Stimulated activated CD8-positive, alpha-beta memory T cell treated with anti-CD3 and anti-CD28 coated beads, Interleukin-15, amount 100 ng/mL, for 4 hours (primary cell): ENCODE data around the gene ABL2.

ENCODE experiments used
- DNase-seq, 2 donors: peaks; one replicate each; pipeline ENCODE4 v3.0.0-alpha.2; 2020; ENCODE audit warnings: low read depth in 2 of 2

ABL2 gene

GRCh38 chr1:179092896-179093461 lies 136.5 kb downstream of the ABL2 start:
- no peak for DNase-seq

GRCh38 chr1:179091691-179092165 lies 137.7 kb downstream of the ABL2 start:
- DNase-seq, result no peak

- DNase-seq, result no peak
Observed at GRCh38 chr1:179090923-179091322, 138.6 kb downstream of the ABL2 start.

DNA sequence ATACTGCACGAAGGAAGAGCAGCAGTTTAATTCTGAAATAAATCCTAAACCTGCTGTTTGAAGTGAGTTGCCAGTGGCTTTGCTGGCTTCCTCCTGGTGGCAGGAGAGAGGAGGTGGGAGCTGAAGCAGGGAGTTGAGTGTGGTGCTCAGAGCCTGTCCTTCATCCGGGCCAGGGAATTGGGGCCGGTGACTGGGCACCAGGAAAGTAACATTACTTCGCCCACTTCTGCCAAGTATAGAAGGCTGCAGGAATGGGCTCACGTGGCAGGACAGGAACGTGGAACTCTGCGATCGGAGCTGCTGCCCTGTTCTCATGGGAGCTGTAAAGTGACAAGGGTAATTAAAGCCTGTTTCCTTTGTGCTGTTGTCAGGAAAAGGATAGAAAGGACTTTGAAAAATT lies 139.0 kb downstream of the ABL2 start:
- no peak for DNase-seq

- DNase-seq, result no peak
Observed at GRCh38 chr1:179089827-179090482, 139.5 kb downstream of the ABL2 start.

GRCh38 chr1:179087665-179088064 lies 141.8 kb downstream of the ABL2 start:
- DNase-seq, result no peak

- DNase-seq, result no peak
Observed at GRCh38 chr1:179083533-179083932, 145.9 kb downstream of the ABL2 start.

GRCh38 chr1:179082999-179083335 lies 146.5 kb downstream of the ABL2 start:
- no peak for DNase-seq

DNA sequence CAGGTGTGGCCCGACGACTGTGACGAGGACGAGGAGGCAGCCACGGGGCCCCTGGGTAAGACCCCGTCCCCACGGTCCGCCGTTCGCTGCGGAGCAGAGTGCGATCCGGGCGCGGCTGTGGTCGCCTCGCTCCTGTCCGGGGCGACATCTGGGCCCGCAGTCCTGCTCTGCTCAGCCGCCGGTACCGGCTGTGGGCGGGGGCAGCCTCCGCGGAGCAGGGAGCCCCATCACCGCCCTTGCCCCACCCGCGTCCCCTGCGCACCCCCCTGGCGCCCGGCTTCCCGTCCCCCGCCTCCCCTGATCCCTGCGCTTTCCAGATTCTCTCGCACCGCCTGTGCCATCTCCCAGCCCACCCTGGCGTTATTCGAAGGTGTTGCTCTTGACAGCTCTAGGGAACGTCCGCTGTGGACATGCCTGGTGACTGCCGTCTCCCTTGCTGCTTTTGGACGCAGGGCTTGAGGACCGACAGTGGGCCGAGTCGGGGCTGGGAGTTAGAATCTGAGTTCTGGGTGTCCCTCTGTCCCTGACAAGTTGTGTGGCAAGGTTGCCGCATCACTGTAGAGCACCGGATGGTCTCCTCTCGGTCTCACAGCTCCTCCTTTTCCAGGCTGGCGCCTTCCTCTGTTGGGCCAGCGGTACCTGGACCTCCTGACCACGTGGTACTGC lies 147.0 kb downstream of the ABL2 start:
- DNase-seq, result peak in 1 of 2 donors; percentile 5

GRCh38 chr1:179081687-179082332 lies 147.7 kb downstream of the ABL2 start, which contains the start of gene TOR3A:
Gene TOR3A, plus strand, starts transcription at chr1:179082070. Its CDS starts 59 bp downstream, at chr1:179082129.
- DNase-seq, result peak; percentile 47 to 56

DNA sequence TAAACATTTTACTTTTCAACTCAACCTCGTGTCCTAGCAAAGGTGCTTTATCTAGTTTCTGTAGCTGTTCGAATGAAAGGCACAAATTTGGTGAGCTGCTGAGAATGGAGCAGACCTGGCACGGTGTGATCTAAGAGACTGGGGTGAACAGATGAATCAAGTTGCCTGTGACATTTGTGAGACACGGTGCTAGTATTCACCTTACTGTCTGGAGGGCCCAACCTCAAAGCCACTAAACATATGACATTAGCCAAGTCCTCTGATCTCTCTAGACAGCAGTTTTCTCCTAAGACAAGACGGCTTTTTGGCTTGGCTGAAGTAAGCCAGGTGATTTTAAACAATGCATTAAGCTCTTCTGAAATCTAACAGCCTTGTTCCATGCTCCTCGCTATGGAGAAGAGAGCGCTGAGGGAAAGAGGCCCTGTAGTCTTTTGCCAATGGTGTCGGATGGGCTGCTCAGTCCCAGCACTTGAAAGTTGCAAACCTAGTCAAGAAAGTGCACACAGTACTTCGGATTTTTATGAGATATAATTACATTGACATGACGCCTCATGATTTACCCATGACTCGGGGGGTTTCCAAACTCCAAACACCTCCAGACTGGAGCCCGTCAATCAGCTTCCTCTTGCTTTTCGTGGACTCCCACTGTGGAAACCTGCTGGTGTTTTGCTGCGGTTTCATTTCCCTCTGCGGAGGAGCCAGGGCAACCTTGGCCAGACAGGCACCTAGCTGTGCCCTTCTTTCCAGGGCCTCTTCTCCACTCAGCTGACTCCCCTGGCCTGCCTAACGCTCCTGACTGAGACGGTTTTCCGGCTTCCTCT lies 148.4 kb downstream of the ABL2 start:
- DNase-seq, result peak in 1 of 2 donors; percentile 10

DNA sequence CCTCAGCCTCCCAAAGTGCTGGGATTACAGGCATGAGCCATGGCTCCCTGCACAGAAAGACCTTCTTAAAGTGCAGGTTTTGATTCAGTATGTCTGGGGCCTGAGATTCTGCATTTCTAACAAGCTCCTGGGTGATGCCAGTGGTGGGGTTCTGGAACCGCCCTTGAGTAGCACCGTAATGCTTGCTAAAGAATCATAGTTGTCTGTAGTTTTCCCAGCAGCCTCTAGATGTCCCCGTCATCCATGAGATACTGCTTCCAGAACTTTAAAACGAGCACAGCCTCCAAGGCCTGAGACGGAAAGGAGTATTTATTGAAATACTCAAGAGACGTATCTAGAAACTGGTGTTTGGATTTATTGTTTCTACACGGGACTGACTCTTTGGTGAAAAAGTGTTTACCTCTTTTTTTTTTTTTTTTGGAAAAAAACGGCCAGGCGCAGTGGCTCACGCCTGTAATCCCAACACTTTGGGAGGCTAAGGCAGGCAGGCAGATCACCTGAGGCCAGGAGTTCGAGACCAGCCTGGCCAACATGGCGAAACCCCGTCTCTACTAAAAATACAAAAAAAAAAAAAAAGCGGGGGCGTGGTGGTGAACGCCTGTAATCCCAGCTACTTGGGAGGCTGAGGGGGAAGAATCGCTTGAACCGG lies 150.2 kb downstream of the ABL2 start:
- no peak for DNase-seq

- no peak for DNase-seq
Observed at GRCh38 chr1:179077396-179077795, 152.1 kb downstream of the ABL2 start.

- DNase-seq, result no peak
Observed at GRCh38 chr1:179066471-179066870, 163.0 kb downstream of the ABL2 start.

DNA sequence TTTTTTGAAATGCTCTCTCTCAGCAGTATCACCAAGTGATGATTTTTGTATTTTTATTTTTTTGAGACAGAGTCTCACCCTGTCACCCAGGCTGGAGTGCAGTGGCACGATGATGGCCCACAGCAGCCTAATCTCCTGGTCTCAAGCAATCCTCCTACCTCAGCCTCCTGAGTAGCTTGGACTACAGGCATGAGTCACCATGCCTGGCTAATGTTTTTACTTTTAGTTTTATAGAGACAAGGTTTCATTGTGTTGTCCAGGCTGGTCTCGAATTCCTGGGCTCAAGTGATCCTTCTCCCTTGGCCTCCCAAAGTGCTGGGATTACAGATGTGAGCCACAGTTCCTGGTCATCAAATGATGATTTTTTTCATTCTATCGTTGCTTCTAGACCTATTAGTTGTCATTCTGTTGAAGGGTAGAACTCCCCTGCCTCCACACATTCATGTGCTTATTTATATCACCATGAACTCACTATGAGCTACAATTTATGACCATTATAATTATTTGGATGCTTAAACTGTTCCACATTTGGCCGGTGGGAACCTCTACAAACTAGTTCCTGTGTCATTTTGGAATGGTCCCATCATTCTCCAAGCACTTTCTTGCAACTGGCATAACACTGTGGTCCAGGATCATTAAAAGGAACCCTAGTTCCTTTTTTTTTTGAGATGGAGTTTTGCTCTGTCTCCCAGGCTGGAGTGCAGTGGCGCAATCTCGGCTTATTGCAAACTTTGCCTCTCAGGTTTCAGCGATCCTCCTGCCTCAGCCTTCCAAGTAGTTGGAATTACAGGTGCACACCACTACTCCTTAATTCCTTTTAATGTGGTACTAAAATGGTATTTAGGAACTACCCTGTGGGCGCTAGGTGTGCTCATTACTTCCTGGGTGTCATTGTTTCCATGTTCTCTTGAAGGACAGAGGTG lies 167.9 kb downstream of the ABL2 start:
- DNase-seq, result no peak

- no peak for DNase-seq
Observed at GRCh38 chr1:179058487-179059483, 170.7 kb downstream of the ABL2 start.

- no peak for DNase-seq
Observed at GRCh38 chr1:179055937-179056336, 173.5 kb downstream of the ABL2 start.

GRCh38 chr1:179053486-179053885 lies 176.0 kb downstream of the ABL2 start:
- DNase-seq, result no peak

GRCh38 chr1:179052776-179053175 lies 176.7 kb downstream of the ABL2 start:
- no peak for DNase-seq
